ENCODE measurements around the gene STXBP6. TPM values are rescaled to one million over a fixed set of nuclear protein-coding genes. Genes with fewer than 3 reads are reported as not detected.
A peak's percentile ranks its signal among the peaks of the same experiment; 100 is the strongest.

STXBP6 gene
- total RNA-seq, 4 donors from 2014 or later = 11.9 to 30.5 (median 14.6) TPM

DNA sequence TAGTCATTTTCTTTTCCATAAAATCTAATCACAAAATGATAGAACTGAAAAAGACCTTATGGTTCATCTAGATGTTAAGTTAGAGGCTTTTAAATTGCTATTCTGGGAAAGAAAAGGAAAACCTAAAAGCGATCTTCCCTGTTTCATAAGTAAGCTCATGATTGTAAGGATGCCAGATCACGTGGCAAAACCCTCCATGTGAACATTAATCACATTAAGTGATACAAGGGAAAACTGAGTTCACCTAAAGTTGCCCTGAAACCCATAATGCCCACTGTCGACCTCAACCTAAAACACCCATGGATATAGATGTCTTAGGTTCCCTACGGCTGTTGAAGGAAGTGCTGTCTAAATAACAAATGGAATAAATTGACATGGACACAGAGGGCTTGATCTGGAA is 3.0 kb upstream of the STXBP6 start:
- intact Hi-C loops (cut with DNase I; ENCODE audit: low total_unique reads) = no loop called here
- no peak for DNase-seq
- TF ChIP-seq, protein P1, sequence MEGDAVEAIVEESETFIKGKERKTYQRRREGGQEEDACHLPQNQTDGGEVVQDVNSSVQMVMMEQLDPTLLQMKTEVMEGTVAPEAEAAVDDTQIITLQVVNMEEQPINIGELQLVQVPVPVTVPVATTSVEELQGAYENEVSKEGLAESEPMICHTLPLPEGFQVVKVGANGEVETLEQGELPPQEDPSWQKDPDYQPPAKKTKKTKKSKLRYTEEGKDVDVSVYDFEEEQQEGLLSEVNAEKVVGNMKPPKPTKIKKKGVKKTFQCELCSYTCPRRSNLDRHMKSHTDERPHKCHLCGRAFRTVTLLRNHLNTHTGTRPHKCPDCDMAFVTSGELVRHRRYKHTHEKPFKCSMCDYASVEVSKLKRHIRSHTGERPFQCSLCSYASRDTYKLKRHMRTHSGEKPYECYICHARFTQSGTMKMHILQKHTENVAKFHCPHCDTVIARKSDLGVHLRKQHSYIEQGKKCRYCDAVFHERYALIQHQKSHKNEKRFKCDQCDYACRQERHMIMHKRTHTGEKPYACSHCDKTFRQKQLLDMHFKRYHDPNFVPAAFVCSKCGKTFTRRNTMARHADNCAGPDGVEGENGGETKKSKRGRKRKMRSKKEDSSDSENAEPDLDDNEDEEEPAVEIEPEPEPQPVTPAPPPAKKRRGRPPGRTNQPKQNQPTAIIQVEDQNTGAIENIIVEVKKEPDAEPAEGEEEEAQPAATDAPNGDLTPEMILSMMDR (IDR thresholded peaks at IDR 0.05) = no peak
- TF ChIP-seq POLR2A (IDR thresholded peaks at IDR 0.05) = no peak

DNA sequence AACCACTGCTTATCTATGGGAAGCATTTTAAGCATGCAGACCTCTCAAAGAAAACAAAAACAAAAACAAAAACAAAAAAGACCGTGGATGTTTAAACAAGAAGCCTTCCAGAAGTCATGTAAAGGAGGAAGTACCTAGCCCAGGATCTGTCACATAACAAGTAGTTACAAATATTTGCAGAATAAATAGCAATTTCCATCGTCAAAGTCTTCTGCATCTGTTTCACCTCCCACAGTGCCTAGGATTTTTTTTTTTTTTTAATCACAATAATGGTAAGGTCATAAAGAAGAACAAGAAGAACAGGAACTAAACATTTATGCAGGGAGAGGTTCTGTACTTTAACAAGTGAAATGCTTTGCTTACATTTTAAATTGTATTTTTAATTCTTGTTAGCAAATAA is 2.4 kb upstream of the STXBP6 start:
- Histone ChIP-seq H3K4me1 (peaks cover 0 to 4% of the 10 kb centered on the region in 2 donors), H3K36me3 (no peaks in the 10 kb centered on the region), H3K4me3 (no peak overlapping the region), H3K27me3 (no peaks in the 10 kb centered on the region), H3K9me3 (no peaks in the 10 kb centered on the region), H3K27ac (no peak overlapping the region)
- intact Hi-C loops (cut with DNase I; ENCODE audit: low total_unique reads) = no loop called here
- TF ChIP-seq POLR2A (IDR thresholded peaks at IDR 0.05) = no peak
- TF ChIP-seq, protein P1 (IDR thresholded peaks at IDR 0.05) = no peak
- no peak for DNase-seq

More for the DNA sequence above, 3.0 kb upstream of the STXBP6 start:
- Histone ChIP-seq H3K4me3 (no peak overlapping the region), H3K27me3 (no peaks in the 10 kb centered on the region), H3K27ac (no peak overlapping the region), H3K36me3 (no peaks in the 10 kb centered on the region), H3K4me1 (peaks cover 0 to 4% of the 10 kb centered on the region in 2 donors), H3K9me3 (no peaks in the 10 kb centered on the region)

DNA sequence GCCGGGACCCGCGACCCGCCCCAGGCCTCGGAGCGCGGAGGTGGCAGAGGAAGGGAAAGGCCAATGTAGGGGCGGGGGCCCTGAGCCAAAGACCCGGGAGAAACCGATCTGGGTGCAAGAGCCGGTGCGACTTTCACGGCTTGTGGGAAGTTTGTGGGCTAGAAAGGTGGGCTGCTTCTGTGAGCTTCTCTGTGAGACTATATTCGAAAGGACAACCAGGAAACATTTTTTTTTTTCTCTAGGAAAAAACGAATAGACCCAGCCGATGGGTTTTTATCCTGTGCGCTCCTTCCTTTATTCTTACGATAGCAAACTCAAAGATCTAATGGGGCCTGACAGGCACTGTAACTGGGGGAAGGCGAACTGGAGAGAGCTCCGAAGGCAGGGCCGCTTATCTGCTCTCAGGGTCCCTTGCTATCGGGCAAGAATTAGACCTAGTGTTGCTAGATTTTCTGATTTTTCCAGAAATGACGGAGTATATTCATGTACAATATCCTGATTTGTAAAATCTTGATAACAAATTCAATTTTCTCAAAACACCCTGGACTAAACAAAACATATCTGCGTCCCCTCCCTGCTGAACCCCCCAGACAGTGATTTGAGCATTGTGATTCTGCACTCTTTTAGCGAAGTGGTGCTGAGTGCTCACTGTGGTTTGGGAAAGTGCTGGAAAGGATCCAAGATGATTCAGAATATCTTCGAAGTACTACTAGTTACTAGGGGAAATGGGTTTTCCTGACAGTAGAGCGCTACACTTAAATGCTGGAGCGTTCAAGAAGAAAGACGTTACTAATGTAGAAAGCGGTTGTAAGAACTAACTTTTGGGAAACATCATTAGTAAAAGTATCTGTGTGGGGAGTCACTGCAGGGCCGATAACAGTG is 563 bp upstream of the STXBP6 start:
- Histone ChIP-seq H3K4me3 (peak overlapping the region; percentile 34 to 49), H3K27ac (peak overlapping the region; percentile 55 to 56), H3K4me1 (peaks cover 0 to 4% of the 10 kb centered on the region in 2 donors), H3K36me3 (no peaks in the 10 kb centered on the region), H3K9me3 (no peaks in the 10 kb centered on the region), H3K27me3 (no peaks in the 10 kb centered on the region)
- intact Hi-C loops (cut with DNase I; ENCODE audit: low total_unique reads) = no loop called here
- DNase-seq = no peak
- no peak for TF ChIP-seq POLR2A (IDR thresholded peaks at IDR 0.05)
- TF ChIP-seq, protein P1 (IDR thresholded peaks at IDR 0.05) = no peak

DNA sequence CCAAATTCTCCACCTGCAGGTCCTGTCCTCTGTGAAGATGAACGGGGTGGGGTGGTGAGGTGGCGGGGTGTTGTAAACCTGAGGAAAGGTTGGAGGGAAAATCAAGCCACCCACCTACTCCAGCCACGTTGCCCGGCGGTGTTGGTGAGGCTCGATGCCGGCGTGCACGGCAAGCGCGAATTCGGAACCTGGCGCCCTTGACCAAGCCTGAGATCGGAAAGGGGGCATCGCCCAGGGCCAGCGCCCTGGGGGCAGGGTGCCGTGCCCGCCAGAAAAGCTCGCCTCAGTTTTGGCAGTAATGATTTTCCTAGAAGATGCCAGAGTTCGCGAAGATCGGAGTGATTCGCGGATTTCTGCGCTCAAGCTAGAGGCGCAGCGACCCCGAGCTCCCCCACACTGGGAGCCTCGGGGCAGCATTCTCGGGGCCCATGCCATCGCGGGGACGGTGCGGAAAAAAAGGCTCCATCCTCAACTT is 817 bp downstream of the STXBP6 start:
- H3K4me3 ChIP-seq = peak overlapping the region; percentile 34 to 49
- H3K4me1 ChIP-seq = peaks cover 0 to 4% of the 10 kb centered on the region in 2 donors
- DNase-seq = no peak
- no peaks in the 10 kb centered on the region for H3K27me3 ChIP-seq
- H3K27ac ChIP-seq = peak overlapping the region; percentile 55 to 56
- H3K36me3 ChIP-seq = no peaks in the 10 kb centered on the region
- no peaks in the 10 kb centered on the region for H3K9me3 ChIP-seq
- TF ChIP-seq, protein P1 (IDR thresholded peaks at IDR 0.05) = no peak
- no peak for TF ChIP-seq POLR2A (IDR thresholded peaks at IDR 0.05)
- intact Hi-C loops (cut with DNase I; ENCODE audit: low total_unique reads) = no loop called here

Data from uterus (tissue), 4 donors.